HG03378 (cell line): Measurements from ENCODE around the gene FNDC7.
"Not testable (repeated sequence)": the region's sequence is repeated elsewhere in the genome, so short reads cannot be mapped to it uniquely, and the experiment has no call there.

Experiments
- ATAC-seq: cut with Tn5 transposase; IDR thresholded peaks from one replicate; pipeline ENCODE4 v1.9.1; 2021; ENCODE audit warnings: mild to moderate bottlenecking, moderate library complexity; ENCODE audit not compliant: unreplicated experiment

Gene FNDC7

DNA sequence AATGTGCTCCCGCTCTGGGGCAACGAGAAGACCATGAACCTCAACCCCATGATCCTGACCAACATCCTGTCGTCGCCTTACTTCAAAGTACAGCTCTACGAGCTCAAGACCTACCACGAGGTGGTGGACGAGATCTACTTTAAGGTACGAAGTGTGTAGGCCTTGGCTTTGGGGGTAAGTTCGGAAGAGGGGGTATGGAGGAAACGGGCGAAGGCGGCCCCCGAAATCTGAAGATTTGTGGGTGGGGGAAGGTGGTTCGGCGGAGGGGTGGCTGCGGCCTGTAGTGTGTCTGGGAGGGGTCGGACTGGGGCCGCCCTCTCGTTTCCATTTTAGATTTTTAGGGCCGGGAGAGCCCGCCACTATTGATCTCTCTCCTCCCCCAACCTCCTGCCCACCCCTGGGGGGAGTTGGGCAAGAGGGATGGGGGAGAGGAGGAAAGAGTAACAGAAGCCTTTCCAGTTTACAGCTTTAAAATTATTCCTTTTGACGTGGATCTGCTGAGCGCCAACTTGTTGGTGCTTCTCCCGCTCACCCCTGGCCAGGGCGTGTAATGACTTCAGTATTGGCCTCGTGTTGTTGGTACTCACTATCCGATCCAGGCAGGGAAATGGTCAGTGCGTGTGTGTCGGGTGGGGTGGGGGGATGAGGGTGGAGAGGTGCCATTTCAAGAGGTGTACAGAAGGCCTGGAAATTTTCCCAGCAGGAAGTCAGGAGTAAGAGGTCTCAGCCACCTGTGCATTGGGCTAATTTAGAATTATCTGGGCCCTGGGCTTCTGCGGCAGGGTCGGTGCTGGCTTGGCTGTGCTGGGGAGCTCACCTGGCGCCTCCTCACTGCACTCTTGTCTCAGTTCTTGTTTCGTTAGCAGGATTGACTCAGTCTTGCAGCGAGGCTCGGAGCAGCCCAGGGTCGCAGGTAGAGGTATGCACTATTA is 19.7 kb upstream of the FNDC7 start:
- ATAC-seq: peak; percentile 55

DNA sequence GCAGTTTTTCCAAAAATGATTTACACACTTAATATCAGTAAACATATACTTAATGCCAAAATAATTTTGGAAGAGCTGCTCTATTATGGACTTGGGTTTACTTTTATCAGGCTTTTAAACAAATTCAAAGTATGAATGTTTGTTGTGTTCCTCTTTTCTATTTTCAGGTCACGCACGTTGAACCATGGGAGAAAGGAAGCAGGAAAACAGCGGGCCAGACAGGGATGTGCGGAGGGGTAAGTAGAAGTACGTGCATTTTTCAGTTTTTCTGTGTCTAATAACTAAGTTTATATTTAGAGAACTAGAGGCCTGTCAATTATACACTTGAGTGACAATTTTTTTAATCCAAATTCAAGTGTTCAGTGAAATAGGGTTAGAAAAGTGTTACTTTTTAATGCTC is 17.2 kb upstream of the FNDC7 start:
- no peak for ATAC-seq

DNA sequence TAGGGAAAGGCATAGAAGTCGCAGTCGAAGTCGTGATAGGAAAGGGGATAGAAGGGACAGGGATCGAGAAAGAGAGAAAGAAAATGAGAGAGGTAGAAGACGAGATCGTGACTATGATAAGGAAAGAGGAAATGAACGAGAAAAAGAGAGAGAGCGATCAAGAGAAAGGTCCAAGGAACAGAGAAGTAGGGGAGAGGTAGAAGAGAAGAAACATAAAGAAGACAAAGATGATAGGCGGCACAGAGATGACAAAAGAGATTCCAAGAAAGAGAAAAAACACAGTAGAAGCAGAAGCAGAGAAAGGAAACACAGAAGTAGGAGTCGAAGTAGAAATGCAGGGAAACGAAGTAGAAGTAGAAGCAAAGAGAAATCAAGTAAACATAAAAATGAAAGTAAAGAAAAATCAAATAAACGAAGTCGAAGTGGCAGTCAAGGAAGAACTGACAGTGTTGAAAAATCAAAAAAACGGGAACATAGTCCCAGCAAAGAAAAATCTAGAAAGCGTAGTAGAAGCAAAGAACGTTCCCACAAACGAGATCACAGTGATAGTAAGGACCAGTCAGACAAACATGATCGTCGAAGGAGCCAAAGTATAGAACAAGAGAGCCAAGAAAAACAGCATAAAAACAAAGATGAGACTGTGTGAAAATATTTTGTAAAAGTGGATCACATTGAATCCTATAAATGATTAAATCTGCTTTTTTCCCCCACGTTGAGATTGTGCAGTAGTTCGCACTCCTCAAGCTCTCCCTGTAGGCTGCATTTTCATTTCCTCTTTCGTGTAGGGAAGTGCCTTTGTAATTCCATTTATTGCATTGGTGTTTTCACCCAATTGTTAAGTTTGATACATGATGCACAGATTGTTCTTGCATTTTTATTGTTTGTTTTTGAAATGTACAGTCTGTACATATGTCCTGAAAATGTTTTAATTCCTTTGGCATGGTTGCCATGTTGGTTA is 13.1 kb upstream of the FNDC7 start:
- no peak for ATAC-seq

DNA sequence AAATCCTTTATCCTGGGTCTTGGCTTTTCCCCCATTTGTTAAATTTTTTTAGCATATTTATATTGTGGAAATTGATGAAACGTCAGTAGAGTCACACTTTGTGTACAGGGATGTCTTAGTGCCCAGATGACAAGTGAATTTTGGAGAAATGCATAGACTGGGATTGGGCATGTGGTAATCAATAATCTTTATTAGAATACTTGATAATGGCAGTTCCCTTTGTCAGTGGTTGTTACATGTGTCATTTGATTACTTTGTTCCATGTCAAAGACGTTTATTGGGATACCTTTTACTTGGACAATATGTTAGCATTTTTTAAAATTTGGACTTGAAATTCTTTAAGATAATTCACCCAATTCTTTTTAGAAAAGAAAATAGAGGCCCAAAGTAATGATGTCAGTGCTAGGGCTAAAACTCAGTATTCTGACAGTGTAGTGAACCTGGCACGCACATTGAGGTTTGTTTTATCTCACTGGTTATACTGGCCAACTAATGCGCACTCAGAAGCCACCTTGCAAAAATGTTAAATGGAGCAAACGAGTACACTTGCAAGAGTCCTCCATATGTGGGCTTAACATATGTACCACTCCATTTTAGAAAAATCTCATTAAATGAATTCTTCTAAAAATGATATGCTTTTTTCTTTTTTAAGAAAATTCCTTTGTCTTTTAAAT is 11.4 kb upstream of the FNDC7 start:
- ATAC-seq: no peak

DNA sequence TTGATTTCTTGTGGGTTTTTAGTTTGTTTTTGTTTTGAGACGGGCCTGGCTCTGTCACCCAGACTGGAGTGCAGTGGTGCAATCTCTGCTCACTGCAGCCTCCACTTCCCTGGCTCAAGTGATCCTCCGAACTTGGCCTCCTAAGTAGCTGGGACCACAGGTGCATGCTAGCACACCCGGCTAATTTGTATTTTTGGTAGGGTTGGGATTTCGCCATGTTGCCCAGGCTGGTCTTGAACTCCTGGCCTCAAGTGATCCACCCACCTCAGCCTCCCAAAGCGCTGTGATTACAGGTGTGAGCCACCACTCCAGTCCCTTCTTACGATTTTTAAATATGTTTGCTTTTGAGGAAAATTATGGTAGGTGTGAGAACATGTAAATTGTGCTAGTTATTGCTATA is 10.6 kb upstream of the FNDC7 start:
- not testable (repeated sequence) for ATAC-seq

DNA sequence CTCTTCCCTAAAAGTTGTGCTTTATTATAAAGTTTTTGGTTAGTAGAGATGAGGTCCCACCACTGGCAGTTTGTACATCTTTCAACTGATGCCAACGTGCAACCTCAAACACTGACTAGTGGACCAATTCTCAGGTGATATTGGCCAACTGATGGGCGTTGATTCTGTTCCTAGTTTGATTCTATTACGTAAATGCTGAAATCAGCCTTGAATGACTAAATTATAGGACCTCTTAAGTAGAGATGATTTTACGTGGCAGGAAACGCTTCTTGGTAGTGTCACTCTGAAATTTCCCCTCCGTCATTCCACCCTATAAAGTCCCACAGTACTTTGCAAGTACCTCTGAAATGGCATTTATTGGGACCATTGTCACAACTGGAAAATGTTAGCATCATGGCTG is 8.8 kb upstream of the FNDC7 start:
- ATAC-seq: no peak

DNA sequence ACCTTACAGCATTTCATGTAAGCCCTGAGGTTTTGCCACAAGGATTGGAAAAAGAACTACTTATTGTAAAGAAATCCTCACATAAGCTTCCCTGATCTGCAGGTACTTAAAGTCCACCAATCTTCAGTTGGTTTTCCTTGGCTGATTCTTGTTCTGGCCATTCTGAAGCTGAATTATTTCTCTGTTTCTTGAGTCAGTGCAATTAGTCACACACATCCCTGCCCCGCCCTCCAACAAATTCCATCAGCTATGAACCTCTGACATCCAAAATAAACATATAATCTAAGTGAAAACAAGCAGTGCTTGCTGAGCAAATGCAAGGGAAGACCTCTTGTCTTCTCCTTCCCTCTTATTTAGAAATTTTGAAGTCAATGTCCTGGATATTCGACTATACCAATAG is 8.2 kb upstream of the FNDC7 start:
- ATAC-seq: no peak

DNA sequence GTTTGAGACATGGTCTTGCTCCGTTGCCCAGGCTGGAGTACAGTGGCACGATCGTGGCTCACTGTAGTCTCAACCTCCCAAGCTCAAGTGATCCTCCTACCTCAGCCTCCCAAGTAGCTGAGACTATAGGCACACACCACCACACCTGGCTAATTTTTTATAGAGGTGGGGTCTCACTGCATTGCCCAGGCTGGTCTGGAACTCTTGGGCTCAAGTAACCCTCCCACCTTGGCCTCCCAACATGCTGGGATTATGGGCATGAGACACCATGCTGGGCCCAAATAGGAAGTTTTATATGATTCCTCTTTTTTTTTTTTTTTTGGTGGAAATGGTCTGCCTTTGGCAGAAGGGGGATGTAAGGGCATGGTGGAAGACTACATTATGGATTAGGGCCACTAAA is 6.1 kb upstream of the FNDC7 start:
- ATAC-seq: no peak

DNA sequence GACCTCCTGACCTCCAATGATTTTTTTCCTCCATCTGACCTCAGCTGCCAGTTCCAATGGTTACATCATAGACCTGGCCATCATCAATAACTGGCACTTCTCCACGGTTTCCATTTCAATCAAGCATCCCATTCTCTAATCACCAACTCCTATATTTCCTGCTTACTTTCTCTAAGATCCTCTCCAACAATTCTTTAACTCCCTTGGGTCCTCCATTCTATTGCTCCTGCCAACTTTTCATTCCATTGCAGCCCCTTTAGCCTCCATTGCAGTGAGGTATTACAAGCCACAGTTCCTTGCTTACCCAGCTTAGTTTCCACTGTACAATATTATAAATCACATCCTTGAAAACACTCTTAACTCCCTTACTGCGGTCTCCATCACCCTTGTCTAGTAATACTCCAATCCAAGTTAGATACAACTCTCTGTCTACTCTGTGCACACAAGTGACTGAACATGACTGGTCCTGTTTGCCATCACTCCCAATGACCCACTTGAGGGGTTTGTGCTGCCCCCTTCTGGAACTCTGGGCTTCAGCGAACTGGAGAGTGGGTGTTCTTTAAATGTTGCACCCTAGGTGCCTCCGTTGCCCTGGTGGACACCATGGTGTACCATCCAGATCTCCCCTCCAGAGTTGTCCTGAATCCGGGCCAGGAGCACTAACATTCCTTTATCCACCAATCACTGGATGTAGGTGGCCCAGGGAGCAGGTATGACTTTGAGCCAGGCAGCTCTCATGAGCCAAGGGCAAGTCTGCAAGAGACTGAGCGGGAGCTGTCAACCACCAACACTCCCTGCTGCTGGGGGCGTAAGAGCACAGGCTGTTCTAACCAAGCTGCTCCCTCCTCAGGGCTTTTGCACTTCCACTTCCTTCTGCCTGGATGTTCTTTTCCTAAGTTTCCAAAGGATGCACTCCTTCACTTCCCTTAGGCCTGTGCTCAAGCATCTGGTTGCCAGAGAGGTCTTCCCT is 3.7 kb upstream of the FNDC7 start:
- no peak for ATAC-seq

DNA sequence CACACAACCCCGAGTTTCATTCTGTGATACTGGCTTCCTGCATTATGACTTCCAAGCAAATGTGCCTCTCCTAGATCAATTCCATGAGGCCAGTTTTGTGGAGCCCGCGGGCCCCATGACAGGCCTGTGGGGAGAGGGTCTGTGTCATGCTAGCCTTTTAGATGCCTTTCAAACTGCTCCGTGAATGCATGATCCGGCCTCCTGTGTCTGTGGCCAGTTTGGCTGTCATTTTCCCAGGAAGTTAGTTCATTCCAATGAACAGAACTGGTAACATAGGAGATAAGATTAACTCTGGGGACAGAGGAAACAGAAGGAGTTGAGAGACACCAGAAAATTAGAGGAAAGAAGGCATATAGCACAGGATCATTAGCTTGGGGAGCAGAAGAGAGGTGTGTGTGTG is 3.2 kb downstream of the FNDC7 start:
- no peak for ATAC-seq

DNA sequence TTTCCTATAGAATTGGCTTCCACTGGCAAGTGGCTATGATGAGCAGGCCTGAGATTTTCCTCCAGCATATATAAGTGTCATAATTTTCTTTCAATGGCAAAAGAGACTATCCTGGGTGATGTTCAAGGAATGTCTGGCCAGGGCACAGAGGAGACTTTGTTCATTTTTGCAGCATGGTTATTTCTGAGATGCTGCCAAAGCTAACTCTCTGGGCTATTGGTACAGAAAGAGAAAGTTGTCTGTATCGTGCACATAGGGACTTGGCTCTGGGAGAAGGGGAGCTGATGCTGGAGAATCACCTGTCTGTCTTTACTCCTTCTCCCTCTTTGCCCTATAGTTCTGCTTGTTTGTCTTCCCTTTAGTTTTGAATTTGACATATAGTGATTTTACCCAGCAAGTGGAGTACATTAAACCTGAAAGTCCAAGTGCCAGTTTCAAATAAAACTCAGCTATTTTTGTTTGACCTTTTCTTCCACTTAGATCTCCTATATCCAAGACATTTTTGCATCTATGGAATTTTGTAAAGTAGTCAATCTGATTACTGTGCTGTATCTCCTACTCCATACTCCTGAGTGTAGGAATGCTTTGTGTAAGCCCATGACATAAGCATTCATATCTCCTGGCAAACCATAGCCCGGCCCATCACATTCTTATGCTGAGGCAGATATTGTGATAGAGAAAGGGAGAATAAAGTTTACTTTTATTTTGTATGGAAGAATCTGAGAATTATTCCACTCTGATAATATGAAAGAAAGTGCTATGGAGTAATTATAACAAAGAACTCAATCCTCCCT is 3.9 kb downstream of the FNDC7 start:
- no peak for ATAC-seq

DNA sequence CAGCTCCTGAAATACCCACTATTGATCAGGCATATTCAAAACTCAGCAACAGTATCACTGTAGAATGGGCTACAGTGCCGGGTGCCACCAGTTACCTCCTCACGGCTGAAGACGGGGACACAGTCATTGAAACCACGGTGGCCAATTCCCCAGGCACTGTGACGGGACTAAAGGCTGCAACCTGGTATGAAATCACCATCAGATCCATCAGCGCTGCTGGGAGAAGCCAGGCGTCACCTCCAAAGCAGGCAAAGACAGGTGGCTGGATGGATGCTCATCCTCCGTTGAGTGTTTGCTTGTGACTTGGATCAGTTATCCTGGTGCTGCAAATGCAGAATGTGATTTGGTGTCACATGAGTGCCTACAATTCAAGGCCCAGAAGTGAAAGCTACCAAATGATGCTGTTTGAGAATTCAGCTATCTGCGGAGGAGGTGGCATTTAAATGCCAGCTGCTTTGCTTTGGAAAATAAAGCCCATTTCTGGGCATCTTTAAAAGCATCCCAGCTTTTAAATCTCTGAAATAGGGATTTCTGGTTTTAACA is 5.1 kb downstream of the FNDC7 start:
- no peak for ATAC-seq

DNA sequence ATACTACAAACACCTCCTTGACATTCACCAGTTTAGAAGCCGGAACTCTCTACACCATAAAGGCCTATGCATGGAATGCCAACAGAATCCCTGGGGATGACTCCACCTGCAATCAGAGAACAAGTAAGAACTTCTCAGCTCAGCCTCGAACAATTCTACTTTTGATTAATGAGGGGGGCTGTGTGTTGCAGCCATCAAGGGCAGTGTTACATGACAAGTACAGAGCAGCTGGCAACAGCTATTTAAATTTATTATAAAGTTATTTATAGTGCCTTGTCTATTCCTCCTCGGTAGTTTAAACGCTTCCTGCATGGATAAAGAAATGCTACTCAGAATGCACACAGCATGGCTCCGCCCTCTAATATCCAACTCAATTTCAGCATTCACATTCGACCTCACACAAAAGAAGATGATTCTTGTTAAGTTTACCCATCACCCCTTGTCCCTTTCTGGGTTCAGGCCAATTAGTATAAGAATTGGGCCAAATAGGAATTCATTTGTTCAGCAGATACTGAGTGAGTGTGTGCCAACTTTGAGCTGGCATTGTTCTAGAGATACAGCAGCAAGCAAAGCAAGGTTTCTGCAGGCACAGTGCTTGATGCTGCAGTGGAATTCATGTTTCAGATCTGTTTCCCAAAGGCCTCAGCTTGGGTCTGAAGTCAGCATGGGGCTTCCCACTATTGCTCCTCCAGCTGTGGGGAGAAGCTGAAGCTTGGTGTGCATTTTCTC is 6.4 kb downstream of the FNDC7 start:
- no peak for ATAC-seq

DNA sequence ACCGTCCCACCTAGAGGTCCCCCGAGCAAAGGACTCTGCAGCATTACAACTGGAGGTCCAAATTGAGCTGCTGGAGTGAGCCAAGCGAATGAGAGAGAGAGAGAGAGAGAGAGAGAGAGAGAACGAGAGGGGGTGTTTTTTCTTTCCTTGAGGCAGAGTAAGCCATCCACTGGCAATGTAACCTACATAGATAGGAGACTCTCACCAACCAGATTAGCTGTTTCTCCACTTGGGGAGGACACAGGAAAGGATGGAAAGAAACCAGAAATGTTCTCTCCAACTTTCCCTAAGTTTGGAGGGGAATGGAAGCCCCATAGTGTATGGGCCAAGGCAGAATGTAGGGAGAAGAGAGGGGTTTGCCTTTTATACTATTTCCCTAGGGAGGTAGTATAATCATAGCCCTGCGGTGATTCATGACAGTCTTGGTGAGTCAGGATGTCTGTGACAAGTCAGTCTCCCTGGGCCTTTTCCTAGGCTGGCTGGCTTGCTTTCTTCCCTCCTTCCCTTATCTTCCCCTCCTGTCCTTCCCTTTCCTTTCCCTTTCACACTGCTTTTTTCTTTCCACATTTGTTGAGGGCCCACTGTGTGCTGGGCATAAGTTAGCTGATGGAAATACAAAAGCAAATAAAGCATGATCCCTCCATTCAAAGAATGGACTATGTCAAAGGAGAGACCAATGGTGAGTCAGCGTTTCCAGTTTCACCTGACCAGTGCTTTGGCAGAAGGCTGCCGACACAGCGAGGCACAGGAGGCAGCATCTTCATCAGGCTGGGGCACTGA is 7.1 kb downstream of the FNDC7 start:
- no peak for ATAC-seq

DNA sequence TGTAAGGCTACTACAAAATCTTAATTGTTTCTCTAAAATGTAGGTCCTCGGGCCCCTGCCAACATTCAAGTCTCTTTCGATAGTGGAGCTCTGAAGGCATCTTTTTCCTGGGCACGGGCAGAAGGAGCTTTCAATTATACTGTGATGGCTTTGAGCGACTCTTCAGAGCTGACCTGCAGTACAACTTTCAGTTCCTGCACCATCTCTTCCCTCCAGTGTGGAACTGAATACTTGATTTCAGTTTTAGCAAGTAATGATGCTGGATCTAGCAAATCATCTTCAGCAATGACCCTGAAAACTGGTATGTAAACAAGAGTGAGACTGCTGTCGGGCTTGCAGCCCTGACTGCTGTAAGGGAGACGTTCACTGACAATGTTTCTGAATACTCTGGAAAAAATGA is 9.6 kb downstream of the FNDC7 start:
- ATAC-seq: no peak

DNA sequence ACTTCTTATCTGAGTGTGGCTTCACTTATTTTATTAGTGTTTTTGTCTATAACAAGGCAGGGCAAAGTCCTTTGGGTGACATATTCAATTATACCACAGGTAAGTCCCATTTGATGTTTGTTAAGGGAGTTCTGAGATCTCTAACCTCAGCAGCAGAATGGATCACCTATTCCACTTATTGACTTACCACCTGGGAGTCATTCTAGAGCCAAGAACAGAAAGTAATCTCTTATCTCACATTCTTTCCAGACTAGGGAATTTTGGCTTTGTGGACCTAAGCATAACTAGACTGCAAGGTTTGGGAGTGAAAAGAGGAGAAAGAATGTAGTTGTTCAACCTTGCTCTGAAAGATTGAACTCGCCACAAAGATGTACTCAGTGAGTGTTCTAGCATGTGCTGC is 13.2 kb downstream of the FNDC7 start:
- ATAC-seq: no peak

DNA sequence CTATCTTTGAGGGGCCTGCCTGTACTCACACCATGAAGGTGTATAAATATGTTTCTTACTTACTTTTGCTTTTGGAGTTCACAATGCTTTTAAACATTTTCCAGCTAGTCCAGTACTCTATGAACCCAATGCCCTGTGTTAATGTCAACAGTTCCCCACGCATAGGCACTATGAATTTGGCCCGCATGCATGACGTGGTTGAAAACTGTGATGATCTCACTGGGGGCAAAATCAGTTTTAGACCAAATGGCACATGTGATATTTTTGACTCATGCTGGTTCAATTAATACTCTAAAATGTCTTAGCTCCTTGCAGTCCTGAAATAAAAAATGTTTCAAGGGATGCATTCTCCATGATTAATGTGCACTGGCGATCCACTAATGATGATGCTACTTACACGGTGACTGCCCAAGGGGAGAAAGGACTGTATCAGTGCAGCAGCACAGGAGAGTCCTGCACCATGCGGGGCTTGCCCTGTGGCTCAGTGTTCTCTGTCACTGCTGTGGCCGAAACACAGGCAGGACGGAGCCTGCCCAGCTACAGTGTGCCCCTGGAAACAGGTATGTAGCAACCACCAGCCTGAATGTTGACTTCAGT is 15.7 kb downstream of the FNDC7 start:
- ATAC-seq: no peak
